ENCODE results near the gene LHX6. TPM values are rescaled to one million over a fixed set of nuclear protein-coding genes. Genes with fewer than 3 reads are reported as not detected.

LHX6 gene
- total and polyA plus RNA-seq, 2 of the 13 experiments (the other 11 are each of a cell fraction or from before 2014, with no cell fraction given), result 1.1 to 1.3 TPM

GRCh38 chr9:122212473-122213004 is 16.2 kb downstream of the LHX6 start:
- Histone ChIP-seq H3K9ac (ENCODE audit: insufficient read depth, low read depth, low read length) (no peak overlapping the region), H3K9me3 (ENCODE audit: low read length) (no peaks in the 10 kb centered on the region), H3K27ac (ENCODE audit: extremely low read length, insufficient read depth, low read length) (no peak overlapping the region), H4K20me1 (ENCODE audit: insufficient read depth, low read length) (no peaks in the 10 kb centered on the region), H3K4me2 (ENCODE audit: low read depth, low read length) (peak overlapping the region; percentile 98; the same call in 1 of the 2 replicates), H3K4me3 (replicated peaks in 1 of 3; ENCODE audit: insufficient read depth in 1 of 3, low read depth in 2 of 3, low read length in 3 of 3) (peak overlapping the region in 1 of 3 experiments; percentile 75; a peak in 1 of 6 replicates), H2AFZ (ENCODE audit: low read length) (no peak overlapping the region), H3K27me3 (ENCODE audit: control insufficient read depth in 1 of 2, insufficient read depth in 2 of 2, low read length in 2 of 2) (peaks cover 5 to 24% of the 10 kb centered on the region in 2 experiments; a peak in 3 of 5 replicates), H3K4me1 (ENCODE audit: insufficient read depth, low read length) (peaks cover 31% of the 10 kb centered on the region), H3K79me2 (ENCODE audit: insufficient read depth, low read length) (no peaks in the 10 kb centered on the region), H3K36me3 (replicated peaks in 1 of 2; ENCODE audit: control insufficient read depth in 1 of 2, insufficient read depth in 2 of 2, low read length in 2 of 2) (no peaks in the 10 kb centered on the region)
- no peak for TF ChIP-seq NCOA1 (CRISPR knock-in tag; IDR thresholded peaks at IDR 0.05)
- no peak for TF ChIP-seq MTA3 (CRISPR knock-in tag; IDR thresholded peaks at IDR 0.05)
- TF ChIP-seq ZNF225 (CRISPR knock-in tag; IDR thresholded peaks at IDR 0.05), result no peak
- TF ChIP-seq GMEB1 (CRISPR knock-in tag; IDR thresholded peaks at IDR 0.05; ENCODE audit: borderline replicate concordance), result no peak
- TF ChIP-seq MYPOP (CRISPR knock-in tag; IDR thresholded peaks at IDR 0.05), result no peak
- TF ChIP-seq NFIB (CRISPR knock-in tag; IDR thresholded peaks at IDR 0.05; ENCODE audit: borderline replicate concordance), result no peak
- TF ChIP-seq TRIM22 (IDR thresholded peaks at IDR 0.05), result no peak
- TF ChIP-seq ZNF704 (CRISPR knock-in tag; IDR thresholded peaks at IDR 0.05; ENCODE audit: borderline replicate concordance), result no peak
- no peak for TF ChIP-seq MXD1 (CRISPR knock-in tag; IDR thresholded peaks at IDR 0.05)
- no peak for TF ChIP-seq CBX5 (CRISPR knock-in tag; IDR thresholded peaks at IDR 0.05; ENCODE audit: borderline replicate concordance)
- TF ChIP-seq DR1 (CRISPR knock-in tag; IDR thresholded peaks at IDR 0.05), result no peak
- TF ChIP-seq KLF13 (CRISPR knock-in tag; IDR thresholded peaks at IDR 0.05), result no peak
- no peak for TF ChIP-seq ZNF350 (CRISPR knock-in tag; IDR thresholded peaks at IDR 0.05; ENCODE audit: borderline replicate concordance, low read depth)
- no peak for TF ChIP-seq POLR2G (IDR thresholded peaks at IDR 0.05; ENCODE audit: low read depth, low read length)
- no peak for TF ChIP-seq KDM5A (IDR thresholded peaks at IDR 0.05; ENCODE audit: borderline replicate concordance, low read length)
- WGBS (ENCODE audit: low lambda C conversion rate), result 62% methylated on average over 7 of the region's 7 CpGs
- intact Hi-C loops (cut with micrococcal nuclease; ENCODE audit: unreplicated experiment), result no loop called here
- FAIRE-seq (no peak), ATAC-seq (no peak), DNase-seq (ENCODE audit: low spot score) (no peak)
- ChIA-PET POLR2A (no interaction called here), CTCF (ENCODE audit: low intra/inter-chr PET ratio, low total read pairs) (no interaction called here)
- no TSS peak for BruUV-seq (replicated peaks)
- in situ Hi-C loops (cut with HindIII; ENCODE audit: extremely low pct_ligation_motif_present, low pct_unique_long_range_greater_than_20kb), result no loop called here

All from HepG2 (cell line).